Nephron (organoid): ENCODE results near the gene THRB.

Experiments used
- H3K27ac Mint-ChIP-seq, 3 experiments: 2 replicates each; pipeline ENCODE4 v1.8.0; 2020; ENCODE audit warnings: mixed read lengths in 3 of 3, mild to moderate bottlenecking in 2 of 3, moderate library complexity in 1 of 3
- H3K27me3 Mint-ChIP-seq: 2 replicates; pipeline ENCODE4 v1.8.0; 2021; ENCODE audit warnings: low read depth, mild to moderate bottlenecking, moderate library complexity, mixed read lengths
- H3K36me3 Mint-ChIP-seq: 2 replicates; pipeline ENCODE4 v1.8.0; 2020; ENCODE audit warnings: low read depth, mixed read lengths
- H3K4me1 Mint-ChIP-seq: 2 replicates; pipeline ENCODE4 v1.8.0; 2020; ENCODE audit warnings: mixed read lengths
- H3K4me3 Mint-ChIP-seq, 3 experiments: 2 replicates each; pipeline ENCODE4 v1.8.0; 2020; ENCODE audit warnings: mild to moderate bottlenecking in 3 of 3, mixed read lengths in 3 of 3, moderate library complexity in 2 of 3
- H3K9me3 Mint-ChIP-seq: 2 replicates; pipeline ENCODE4 v1.8.0; 2020; ENCODE audit warnings: mixed read lengths
- TF ChIP-seq, protein P1 (sequence below), 3 experiments: fragments of 200-600 bp; sonication (generic); IDR thresholded peaks; one replicate each; pipeline ENCODE4 v1.5.0; 2021; ENCODE audit warnings: antibody characterized with exemption in 3 of 3; ENCODE audit not compliant: unreplicated experiment in 3 of 3

THRB gene

DNA sequence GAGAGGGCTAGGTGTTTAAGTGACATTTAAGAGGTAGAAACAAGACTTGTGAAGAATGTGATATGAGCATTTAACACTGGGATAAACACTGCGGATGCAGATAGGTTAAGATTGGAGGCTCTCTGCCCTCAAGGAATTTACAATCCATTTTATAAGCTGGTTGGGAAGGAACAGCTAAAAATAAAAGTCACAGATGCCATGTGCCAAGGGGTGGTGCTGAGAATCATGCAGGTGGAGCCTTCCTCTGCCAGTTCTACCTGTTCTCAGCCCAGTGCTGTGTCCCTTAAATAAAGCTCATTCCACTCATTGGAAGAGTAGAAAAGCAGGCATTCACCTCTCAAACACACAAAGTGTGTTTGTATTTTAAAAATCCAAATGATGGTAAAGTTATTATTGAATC, 261.9 kb downstream of the THRB start:
- H3K4me1 Mint-ChIP-seq, result peaks cover 14% of the 10 kb centered on the region
- H3K27ac Mint-ChIP-seq, result no peak overlapping the region
- H3K27me3 Mint-ChIP-seq, result peaks cover 5% of the 10 kb centered on the region
- no peaks in the 10 kb centered on the region for H3K9me3 Mint-ChIP-seq
- H3K4me3 Mint-ChIP-seq, result no peak overlapping the region
- H3K36me3 Mint-ChIP-seq, result no peaks in the 10 kb centered on the region
- TF ChIP-seq, protein P1, sequence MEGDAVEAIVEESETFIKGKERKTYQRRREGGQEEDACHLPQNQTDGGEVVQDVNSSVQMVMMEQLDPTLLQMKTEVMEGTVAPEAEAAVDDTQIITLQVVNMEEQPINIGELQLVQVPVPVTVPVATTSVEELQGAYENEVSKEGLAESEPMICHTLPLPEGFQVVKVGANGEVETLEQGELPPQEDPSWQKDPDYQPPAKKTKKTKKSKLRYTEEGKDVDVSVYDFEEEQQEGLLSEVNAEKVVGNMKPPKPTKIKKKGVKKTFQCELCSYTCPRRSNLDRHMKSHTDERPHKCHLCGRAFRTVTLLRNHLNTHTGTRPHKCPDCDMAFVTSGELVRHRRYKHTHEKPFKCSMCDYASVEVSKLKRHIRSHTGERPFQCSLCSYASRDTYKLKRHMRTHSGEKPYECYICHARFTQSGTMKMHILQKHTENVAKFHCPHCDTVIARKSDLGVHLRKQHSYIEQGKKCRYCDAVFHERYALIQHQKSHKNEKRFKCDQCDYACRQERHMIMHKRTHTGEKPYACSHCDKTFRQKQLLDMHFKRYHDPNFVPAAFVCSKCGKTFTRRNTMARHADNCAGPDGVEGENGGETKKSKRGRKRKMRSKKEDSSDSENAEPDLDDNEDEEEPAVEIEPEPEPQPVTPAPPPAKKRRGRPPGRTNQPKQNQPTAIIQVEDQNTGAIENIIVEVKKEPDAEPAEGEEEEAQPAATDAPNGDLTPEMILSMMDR (IDR thresholded peaks at IDR 0.05; ENCODE audit: unreplicated experiment in 3 of 3), result no peak

DNA sequence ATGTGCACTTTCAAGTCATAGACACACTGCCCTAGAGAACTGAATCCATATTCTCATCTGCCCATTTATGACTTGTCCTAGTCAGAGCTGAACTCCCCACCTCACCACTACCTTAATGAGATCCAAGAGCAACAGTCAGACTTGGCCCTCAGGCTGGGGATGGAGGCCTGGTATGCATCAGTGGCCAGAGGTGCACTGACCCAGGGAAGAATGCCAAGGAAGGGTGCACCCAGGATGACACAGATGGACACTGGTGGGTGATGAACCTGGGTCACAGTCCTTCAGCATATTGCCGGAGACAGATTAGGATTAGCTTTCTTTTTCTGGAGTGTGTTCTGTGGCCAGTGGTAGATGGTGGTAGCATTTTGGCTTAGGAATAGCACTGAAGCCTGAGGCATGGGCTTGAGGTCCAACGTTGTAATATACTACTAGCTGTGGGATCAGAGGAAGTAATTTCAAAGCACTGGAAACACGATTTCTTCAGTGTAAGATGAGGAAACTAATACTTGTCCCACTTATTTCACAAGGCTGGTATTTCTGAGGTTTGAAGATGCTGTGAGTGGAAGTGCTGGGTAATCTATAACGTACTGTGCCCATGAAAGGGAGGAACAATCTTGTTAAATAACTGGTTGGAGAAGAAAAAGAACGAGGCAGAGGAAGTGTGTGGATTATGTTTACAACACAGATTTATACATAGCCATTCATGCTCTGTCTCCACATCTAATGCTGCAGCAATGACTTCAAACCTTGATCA, 265.0 kb downstream of the THRB start:
- TF ChIP-seq, protein P1 (IDR thresholded peaks at IDR 0.05; ENCODE audit: unreplicated experiment in 3 of 3), result no peak
- Mint-ChIP-seq H3K27ac (no peak overlapping the region), H3K4me3 (no peak overlapping the region), H3K27me3 (peaks cover 5% of the 10 kb centered on the region), H3K4me1 (peaks cover 18% of the 10 kb centered on the region), H3K9me3 (no peaks in the 10 kb centered on the region), H3K36me3 (no peaks in the 10 kb centered on the region)

DNA sequence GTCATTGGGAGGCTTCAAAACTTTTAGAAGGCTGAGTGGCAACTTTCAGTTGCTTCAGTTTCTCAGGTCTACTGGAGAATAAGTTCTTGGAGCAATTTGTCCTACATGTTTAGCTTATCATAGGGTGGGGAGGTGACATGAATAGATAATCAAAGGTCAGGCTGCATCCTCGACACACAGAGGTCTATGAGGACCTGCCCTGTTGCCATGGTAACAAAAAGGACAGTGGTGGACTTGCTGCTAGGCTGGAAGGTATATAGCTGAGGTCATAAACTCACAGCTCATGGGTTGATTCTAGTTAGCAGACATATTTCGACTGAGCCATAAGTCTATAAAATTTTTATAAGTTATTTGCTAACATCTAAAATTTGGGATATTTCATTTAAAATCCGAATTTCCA, 267.0 kb downstream of the THRB start:
- no peak overlapping the region for H3K4me3 Mint-ChIP-seq
- no peaks in the 10 kb centered on the region for H3K36me3 Mint-ChIP-seq
- H3K27me3 Mint-ChIP-seq, result peaks cover 5% of the 10 kb centered on the region
- peaks cover 12% of the 10 kb centered on the region for H3K4me1 Mint-ChIP-seq
- no peak overlapping the region for H3K27ac Mint-ChIP-seq
- H3K9me3 Mint-ChIP-seq, result no peaks in the 10 kb centered on the region
- TF ChIP-seq, protein P1 (IDR thresholded peaks at IDR 0.05; ENCODE audit: unreplicated experiment in 3 of 3), result no peak

DNA sequence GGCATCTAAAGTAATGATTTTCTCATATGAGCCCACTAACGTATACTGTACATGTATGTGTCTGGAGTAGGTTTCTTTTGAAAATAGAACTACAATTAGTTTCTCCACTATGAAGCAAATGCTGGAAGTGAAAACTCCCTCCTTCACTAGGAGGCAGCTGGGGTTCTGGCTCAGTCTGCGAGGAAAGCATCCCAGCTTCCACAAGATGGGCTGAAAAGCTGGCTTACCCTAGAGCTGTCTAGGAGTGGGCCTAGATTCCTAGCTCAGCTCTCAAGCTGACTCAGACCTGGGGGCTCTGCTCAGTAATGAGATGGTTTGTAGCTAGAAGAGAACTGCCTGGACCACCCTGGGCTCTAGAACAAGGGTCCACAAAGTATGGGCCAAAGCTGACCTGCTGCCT, 268.3 kb downstream of the THRB start:
- no peak overlapping the region for H3K4me3 Mint-ChIP-seq
- TF ChIP-seq, protein P1 (IDR thresholded peaks at IDR 0.05; ENCODE audit: unreplicated experiment in 3 of 3), result no peak
- H3K27me3 Mint-ChIP-seq, result peaks cover 7% of the 10 kb centered on the region
- peaks cover 14% of the 10 kb centered on the region for H3K4me1 Mint-ChIP-seq
- no peaks in the 10 kb centered on the region for H3K36me3 Mint-ChIP-seq
- peak overlapping the region in 1 of 3 experiments; percentile 57 for H3K27ac Mint-ChIP-seq
- H3K9me3 Mint-ChIP-seq, result no peaks in the 10 kb centered on the region

DNA sequence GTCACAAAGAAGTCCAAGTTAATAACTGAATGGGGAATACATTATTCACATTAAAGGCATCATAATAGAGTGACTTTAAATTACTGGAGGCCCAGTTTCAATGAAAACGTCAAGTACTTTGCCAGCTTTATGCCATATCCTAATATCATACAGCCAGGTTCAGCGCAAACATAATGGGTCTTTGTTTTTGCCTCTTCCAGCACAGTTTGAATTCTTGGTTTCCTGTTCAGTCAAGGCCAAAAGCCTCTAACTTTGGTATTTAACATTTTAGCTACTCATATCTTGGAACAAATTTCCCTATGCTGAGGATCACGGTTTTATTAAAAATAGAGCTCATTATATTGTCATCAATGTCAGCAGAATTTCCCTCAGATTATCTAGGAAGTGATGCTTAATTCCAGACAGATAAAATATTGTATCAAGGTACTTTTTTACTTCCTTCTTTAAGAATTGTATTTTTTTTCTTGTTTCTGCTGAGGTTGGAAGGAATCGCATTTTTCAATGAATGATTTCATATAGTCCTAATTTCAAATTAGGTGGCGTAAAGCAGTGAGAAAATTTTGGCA, 269.2 kb downstream of the THRB start:
- Mint-ChIP-seq H3K27ac (peak overlapping the region in 1 of 3 experiments; percentile 57), H3K4me3 (no peak overlapping the region), H3K27me3 (peaks cover 7% of the 10 kb centered on the region), H3K36me3 (no peaks in the 10 kb centered on the region), H3K4me1 (peaks cover 23% of the 10 kb centered on the region), H3K9me3 (no peaks in the 10 kb centered on the region)
- TF ChIP-seq, protein P1 (IDR thresholded peaks at IDR 0.05; ENCODE audit: unreplicated experiment in 3 of 3), result no peak
